ENCODE results near the gene ABCC6. TPM values are rescaled to one million over a fixed set of nuclear protein-coding genes. Genes with fewer than 3 reads are reported as not detected.

The ABCC6 gene
- total RNA-seq, 1 experiment from 2014 or later = 2.7 TPM

DNA sequence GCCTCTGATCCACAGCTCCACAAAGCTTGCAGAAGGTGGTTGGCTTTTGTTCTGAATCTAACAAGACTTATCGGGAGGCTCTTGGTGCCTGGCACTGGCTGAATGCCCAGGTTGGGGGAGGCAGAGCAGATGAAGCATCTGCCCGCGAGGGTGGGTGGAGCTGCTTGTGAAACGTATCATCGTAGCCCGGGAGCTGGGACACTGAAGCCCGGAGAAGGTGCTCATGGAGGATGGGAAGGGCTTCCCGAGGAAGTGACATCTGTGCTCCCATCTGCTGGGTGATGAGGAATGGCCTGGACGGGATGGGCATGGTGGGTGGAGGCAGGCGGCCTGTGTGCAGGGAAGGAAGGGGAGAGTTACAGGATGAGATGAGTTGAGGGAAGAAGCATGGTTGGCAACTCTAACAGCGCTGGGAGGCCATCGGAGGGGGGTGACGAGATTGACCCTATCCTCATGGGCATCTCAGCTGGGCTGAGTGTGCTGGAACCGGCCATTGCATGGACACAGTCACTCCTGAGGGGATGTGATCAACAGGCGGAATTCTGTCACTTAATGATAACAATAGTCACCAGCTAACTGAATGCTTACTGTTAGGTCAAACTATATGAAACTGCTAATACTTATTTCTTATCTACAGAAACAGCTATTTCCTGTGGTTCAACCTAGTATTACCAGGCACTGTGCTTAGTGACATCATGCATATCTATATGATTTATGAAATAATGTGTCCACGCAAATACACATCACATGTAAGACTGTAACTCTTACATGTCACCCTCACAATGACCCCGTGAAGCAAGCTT is 102.7 kb downstream of the ABCC6 start:
- Histone ChIP-seq H4K20me1 (ENCODE audit: insufficient read depth) (no peaks in the 10 kb centered on the region), H3K4me3 (replicated peaks in 1 of 2; ENCODE audit: low read depth in 1 of 2, low read length in 2 of 2) (no peak overlapping the region), H3K9ac (ENCODE audit: low read length) (no peak overlapping the region), H3K9me3 (ENCODE audit: control insufficient read depth in 1 of 2, insufficient read depth in 1 of 2, low read depth in 1 of 2, low read length in 2 of 2) (peaks cover 5 to 8% of the 10 kb centered on the region in 2 experiments; a peak in 2 of 4 replicates), H3K27ac (ENCODE audit: low read depth, low read length) (no peak overlapping the region), H3K4me2 (ENCODE audit: low read length) (no peak overlapping the region), H3K27me3 (ENCODE audit: insufficient read depth, low read length) (no peaks in the 10 kb centered on the region), H3K4me1 (ENCODE audit: control insufficient read depth in 1 of 2, insufficient read depth in 2 of 2, low read length in 2 of 2) (no peaks in the 10 kb centered on the region), H3K79me2 (ENCODE audit: insufficient read depth, low read length) (peaks cover 4% of the 10 kb centered on the region; the same call in 1 of the 2 replicates), H3K9me2 (ENCODE audit: insufficient read depth) (no peaks in the 10 kb centered on the region), H3K36me3 (ENCODE audit: control insufficient read depth in 1 of 2, insufficient read depth in 2 of 2, low read length in 2 of 2) (peaks cover 22 to 63% of the 10 kb centered on the region in 2 experiments), H2AFZ (ENCODE audit: low read depth, low read length, poor library complexity, severe bottlenecking) (no peak overlapping the region)
- ChIA-PET POLR2A (no interaction called here), RAD21 (ENCODE audit: low non-redundant PET in 1 of 2, low total read pairs in 2 of 2, uncharacterized antibody in 2 of 2, unreplicated experiment in 2 of 2) (no interaction called here), CTCF (no interaction called here)
- intact Hi-C loops (cut with micrococcal nuclease) = loop anchor here (10.0 kb wide), 1 partner anchor 416 kb away; no protein-coding TSS in a partner anchor
- TF ChIP-seq MAX (IDR thresholded peaks at IDR 0.05) (no peak), ZFX (IDR thresholded peaks at IDR 0.05) (no peak), ELF1 (IDR thresholded peaks at IDR 0.05; ENCODE audit: borderline replicate concordance, low read depth) (no peak), SIN3A (IDR thresholded peaks at IDR 0.05; ENCODE audit: low read depth) (no peak), POLR2A (IDR thresholded peaks at IDR 0.05; ENCODE audit: borderline replicate concordance, extremely low read depth, insufficient read depth, insufficient read length) (no peak), JUND (IDR thresholded peaks at IDR 0.05) (no peak), YY1 (IDR thresholded peaks at IDR 0.05; ENCODE audit: extremely low read depth, insufficient replicate concordance, low read depth, low read length) (no peak), EGR1 (IDR thresholded peaks at IDR 0.05; ENCODE audit: low read depth) (no peak), ZNF274 (IDR thresholded peaks at IDR 0.05; ENCODE audit: low read depth, low read length) (no peak), CBX3 (IDR thresholded peaks at IDR 0.05; ENCODE audit: low read depth) (no peak), REST (IDR thresholded peaks at IDR 0.05; ENCODE audit: low read depth) (no peak), CEBPB (IDR thresholded peaks at IDR 0.05; ENCODE audit: low read depth) (no peak), POLR2AphosphoS5 (IDR thresholded peaks at IDR 0.05; ENCODE audit: low read depth, low read length) (no peak), EZH2 (IDR thresholded peaks at IDR 0.05) (no peak), FOSL1 (IDR thresholded peaks at IDR 0.05; ENCODE audit: low read depth) (no peak), CTCF (IDR thresholded peaks at IDR 0.05 in 2 of 3, conservative IDR thresholded peaks at IDR 0.05 in 1 of 3; ENCODE audit: borderline replicate concordance in 1 of 3, insufficient read depth in 1 of 3, low read depth in 2 of 3, low read length in 2 of 3) (no peak), EZH2phosphoT487 (IDR thresholded peaks at IDR 0.05; ENCODE audit: borderline replicate concordance) (no peak), TCF7L2 (IDR thresholded peaks at IDR 0.05; ENCODE audit: borderline replicate concordance, extremely low read depth, insufficient read depth, insufficient read length) (no peak)
- TF ChIP-seq, protein P1, sequence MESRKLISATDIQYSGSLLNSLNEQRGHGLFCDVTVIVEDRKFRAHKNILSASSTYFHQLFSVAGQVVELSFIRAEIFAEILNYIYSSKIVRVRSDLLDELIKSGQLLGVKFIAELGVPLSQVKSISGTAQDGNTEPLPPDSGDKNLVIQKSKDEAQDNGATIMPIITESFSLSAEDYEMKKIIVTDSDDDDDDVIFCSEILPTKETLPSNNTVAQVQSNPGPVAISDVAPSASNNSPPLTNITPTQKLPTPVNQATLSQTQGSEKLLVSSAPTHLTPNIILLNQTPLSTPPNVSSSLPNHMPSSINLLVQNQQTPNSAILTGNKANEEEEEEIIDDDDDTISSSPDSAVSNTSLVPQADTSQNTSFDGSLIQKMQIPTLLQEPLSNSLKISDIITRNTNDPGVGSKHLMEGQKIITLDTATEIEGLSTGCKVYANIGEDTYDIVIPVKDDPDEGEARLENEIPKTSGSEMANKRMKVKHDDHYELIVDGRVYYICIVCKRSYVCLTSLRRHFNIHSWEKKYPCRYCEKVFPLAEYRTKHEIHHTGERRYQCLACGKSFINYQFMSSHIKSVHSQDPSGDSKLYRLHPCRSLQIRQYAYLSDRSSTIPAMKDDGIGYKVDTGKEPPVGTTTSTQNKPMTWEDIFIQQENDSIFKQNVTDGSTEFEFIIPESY (IDR thresholded peaks at IDR 0.05; ENCODE audit: extremely low read depth, insufficient replicate concordance, low read length) = no peak
- ATAC-seq = no peak
- DNase-seq (ENCODE audit: low read depth, low spot score) = no peak
- BruUV-seq (replicated peaks) = no TSS peak

Data from HCT116 (cell line).